ENCODE data around the gene PLEKHM3. TPM values are rescaled to one million over a fixed set of nuclear protein-coding genes. Genes with fewer than 3 reads are reported as not detected.
"Not testable (repeated sequence)": the region's sequence is repeated elsewhere in the genome, so short reads cannot be mapped to it uniquely, and the experiment has no call there.

The PLEKHM3 gene
- total RNA-seq, 1 experiment from 2014 or later = 6.5 TPM

- Histone ChIP-seq H3K9me3 (ENCODE audit: low read depth, low read length, poor library complexity, severe bottlenecking) (no peaks in the 10 kb centered on the region), H3K27ac (ENCODE audit: low read depth, low read length, poor library complexity, severe bottlenecking) (no peak overlapping the region), H3K4me1 (ENCODE audit: insufficient read depth, low read length, poor library complexity, severe bottlenecking) (no peaks in the 10 kb centered on the region), H3K4me3 (ENCODE audit: low read depth, low read length, poor library complexity, severe bottlenecking) (no peak overlapping the region), H3K27me3 (replicated peaks; ENCODE audit: insufficient read depth, low read depth, low read length, poor library complexity) (no peaks in the 10 kb centered on the region), H3K36me3 (ENCODE audit: insufficient read depth, low read length, poor library complexity, severe bottlenecking) (no peaks in the 10 kb centered on the region)
- intact Hi-C loops (cut with micrococcal nuclease; ENCODE audit: unreplicated experiment) = no loop called here
- ChIA-PET POLR2A (ENCODE audit: low non-redundant PET) (no interaction called here), CTCF (no interaction called here)
- no peak for TF ChIP-seq EZH2 (IDR thresholded peaks at IDR 0.05; ENCODE audit: borderline replicate concordance, low read depth, low read length, poor library complexity, severe bottlenecking)
- no peak for TF ChIP-seq CTCF (conservative IDR thresholded peaks at IDR 0.05; ENCODE audit: low read depth, low read length)
- no TSS peak for BruUV-seq (replicated peaks)
- no peak for DNase-seq (ENCODE audit: low spot score)
Measured at GRCh38 chr2:207813221-207813916, 212.0 kb downstream of the PLEKHM3 start.

GRCh38 chr2:207812726-207813080 lies 212.6 kb downstream of the PLEKHM3 start:
- Histone ChIP-seq H3K4me1 (ENCODE audit: insufficient read depth, low read length, poor library complexity, severe bottlenecking) (no peaks in the 10 kb centered on the region), H3K9me3 (ENCODE audit: low read depth, low read length, poor library complexity, severe bottlenecking) (no peaks in the 10 kb centered on the region), H3K4me3 (ENCODE audit: low read depth, low read length, poor library complexity, severe bottlenecking) (no peak overlapping the region), H3K27ac (ENCODE audit: low read depth, low read length, poor library complexity, severe bottlenecking) (no peak overlapping the region), H3K36me3 (ENCODE audit: insufficient read depth, low read length, poor library complexity, severe bottlenecking) (no peaks in the 10 kb centered on the region), H3K27me3 (replicated peaks; ENCODE audit: insufficient read depth, low read depth, low read length, poor library complexity) (no peaks in the 10 kb centered on the region)
- no peak for TF ChIP-seq EZH2 (IDR thresholded peaks at IDR 0.05; ENCODE audit: borderline replicate concordance, low read depth, low read length, poor library complexity, severe bottlenecking)
- no peak for TF ChIP-seq CTCF (conservative IDR thresholded peaks at IDR 0.05; ENCODE audit: low read depth, low read length)
- no peak for DNase-seq (ENCODE audit: low spot score)
- intact Hi-C loops (cut with micrococcal nuclease; ENCODE audit: unreplicated experiment) = no loop called here
- BruUV-seq (replicated peaks) = no TSS peak
- CTCF ChIA-PET = no interaction called here
- POLR2A ChIA-PET (ENCODE audit: low non-redundant PET) = no interaction called here

- DNase-seq (ENCODE audit: low spot score) = no peak
- ChIA-PET CTCF (no interaction called here), POLR2A (ENCODE audit: low non-redundant PET) (no interaction called here)
- BruUV-seq (replicated peaks) = no TSS peak
- H3K27me3 ChIP-seq (replicated peaks; ENCODE audit: insufficient read depth, low read depth, low read length, poor library complexity) = no peaks in the 10 kb centered on the region
- H3K4me1 ChIP-seq (ENCODE audit: insufficient read depth, low read length, poor library complexity, severe bottlenecking) = no peaks in the 10 kb centered on the region
- H3K36me3 ChIP-seq (ENCODE audit: insufficient read depth, low read length, poor library complexity, severe bottlenecking) = no peaks in the 10 kb centered on the region
- no peak overlapping the region for H3K4me3 ChIP-seq (ENCODE audit: low read depth, low read length, poor library complexity, severe bottlenecking)
- no peaks in the 10 kb centered on the region for H3K9me3 ChIP-seq (ENCODE audit: low read depth, low read length, poor library complexity, severe bottlenecking)
- intact Hi-C loops (cut with micrococcal nuclease; ENCODE audit: unreplicated experiment) = no loop called here
- no peak overlapping the region for H3K27ac ChIP-seq (ENCODE audit: low read depth, low read length, poor library complexity, severe bottlenecking)
- TF ChIP-seq EZH2 (IDR thresholded peaks at IDR 0.05; ENCODE audit: borderline replicate concordance, low read depth, low read length, poor library complexity, severe bottlenecking) = no peak
- no peak for TF ChIP-seq CTCF (conservative IDR thresholded peaks at IDR 0.05; ENCODE audit: low read depth, low read length)
Measured at GRCh38 chr2:207812058-207812725, 213.1 kb downstream of the PLEKHM3 start.

- H3K27ac ChIP-seq (ENCODE audit: low read depth, low read length, poor library complexity, severe bottlenecking); H3K9me3 ChIP-seq (ENCODE audit: low read depth, low read length, poor library complexity, severe bottlenecking); POLR2A ChIA-PET (ENCODE audit: low non-redundant PET); BruUV-seq (replicated peaks); H3K4me3 ChIP-seq (ENCODE audit: low read depth, low read length, poor library complexity, severe bottlenecking); H3K4me1 ChIP-seq (ENCODE audit: insufficient read depth, low read length, poor library complexity, severe bottlenecking); H3K27me3 ChIP-seq (replicated peaks; ENCODE audit: insufficient read depth, low read depth, low read length, poor library complexity); intact Hi-C loops (cut with micrococcal nuclease; ENCODE audit: unreplicated experiment); CTCF ChIA-PET; DNase-seq (ENCODE audit: low spot score); H3K36me3 ChIP-seq (ENCODE audit: insufficient read depth, low read length, poor library complexity, severe bottlenecking): not testable (repeated sequence)
Measured at GRCh38 chr2:207811658-207812057, 213.7 kb downstream of the PLEKHM3 start.

Measured in A673 (cell line).